Peyer's patch (tissue), 4 donors: ENCODE results near the gene DIAPH2. TPM values are rescaled to one million over a fixed set of nuclear protein-coding genes. Genes with fewer than 3 reads are reported as not detected.

Experiments
- DNase-seq, 3 donors: peaks; one replicate each; pipeline ENCODE4 v3.0.0-alpha.2; 2017 to 2019
- H3K27ac ChIP-seq, 4 donors: fragments of 200-600 bp; sonication (generic); one replicate each; pipeline ENCODE4 v1.5.1; 2016 to 2019
- H3K27me3 ChIP-seq, 2 donors: fragments of 200-600 bp; sonication (generic); one replicate each; pipeline ENCODE4 v1.5.1; 2019
- H3K36me3 ChIP-seq, 3 donors: fragments of 200-600 bp; sonication (generic); one replicate each; pipeline ENCODE4 v1.5.1; 2016 to 2019
- H3K4me1 ChIP-seq, 4 donors: fragments of 200-600 bp; sonication (generic); one replicate each; pipeline ENCODE4 v1.5.1; 2016 to 2019
- H3K4me3 ChIP-seq, 4 donors: fragments of 200-600 bp; sonication (generic); 1 replicate in 3 of 4; 2 replicates in 1 of 4; pipeline ENCODE4 v1.5.1; 2016 to 2019; ENCODE audit warnings: mild to moderate bottlenecking in 1 of 4
- H3K9me3 ChIP-seq, 4 donors: fragments of 200-600 bp; sonication (generic); one replicate each; pipeline ENCODE4 v1.5.1; 2016 to 2019; ENCODE audit warnings: mild to moderate bottlenecking in 1 of 4
- POLR2A ChIP-seq, 2 donors: fragments of 450-650 bp; IDR thresholded peaks; one replicate each; pipeline ENCODE4 v1.5.1; 2017; ENCODE audit warnings: antibody characterized with exemption in 2 of 2, mild to moderate bottlenecking in 2 of 2, moderate library complexity in 2 of 2
- total RNA-seq, 4 donors: library from RNA; depleted of rRNA; stranded (reverse); fragments of >200 nt; gene quantifications; one replicate each; pipeline ENCODE4 v1.1.0, GENCODE V29; 2016
- TF ChIP-seq, protein P1 (sequence below), 6 experiments: fragments of 450-650 bp in 4 of 6; fragments of 200-600 bp in 2 of 6; sonication (generic) in 1 of 6; IDR thresholded peaks; one replicate each; pipeline ENCODE4 v1.5.1; 2017 to 2019; ENCODE audit warnings: antibody characterized with exemption in 6 of 6, mild to moderate bottlenecking in 3 of 6, moderate library complexity in 1 of 6

DIAPH2 gene
- total RNA-seq, 4 donors from 2014 or later, result 15.1 to 114 (median 33.0) TPM

DNA sequence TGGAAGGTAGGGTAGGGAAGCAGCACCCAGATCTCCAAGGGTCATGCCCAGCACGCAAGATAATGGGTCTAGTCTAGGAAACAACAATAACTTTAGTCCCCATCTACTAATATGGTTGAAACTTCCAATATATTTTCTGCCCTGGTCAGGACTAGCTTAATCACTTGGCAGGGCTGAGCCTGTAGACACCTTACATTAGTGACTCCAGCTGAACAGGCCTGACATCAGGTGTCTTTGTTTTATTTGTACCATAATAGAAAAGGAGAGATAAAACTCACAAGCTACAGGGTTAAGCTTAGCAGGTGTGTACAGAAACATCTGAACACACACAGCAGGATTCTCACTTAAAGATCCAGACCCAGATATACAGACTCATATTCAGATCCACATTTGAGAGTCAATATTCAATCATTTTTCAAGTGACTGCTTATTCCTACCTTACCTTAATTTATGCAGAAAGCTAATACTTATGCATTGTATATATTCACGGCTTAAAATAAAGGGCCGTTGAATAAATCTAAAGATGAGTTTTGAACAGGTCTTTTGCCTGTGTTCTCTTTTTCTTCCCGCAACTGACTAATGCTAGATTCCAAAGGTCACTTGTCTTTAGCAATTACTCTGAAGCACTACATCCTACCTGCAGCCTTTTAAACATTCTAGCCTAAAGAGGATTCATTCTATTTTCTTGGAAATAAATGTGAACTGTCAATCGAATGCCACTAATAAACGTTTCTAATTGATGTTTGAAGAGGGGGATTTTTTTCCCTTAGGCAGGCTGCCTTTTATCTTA, 944.4 kb downstream of the DIAPH2 start:
- Histone ChIP-seq H3K36me3 (no peaks in the 10 kb centered on the region), H3K27me3 (no peaks in the 10 kb centered on the region), H3K4me1 (no peaks in the 10 kb centered on the region), H3K9me3 (no peaks in the 10 kb centered on the region), H3K4me3 (no peak overlapping the region), H3K27ac (no peak overlapping the region)
- TF ChIP-seq POLR2A (IDR thresholded peaks at IDR 0.05), result no peak
- TF ChIP-seq, protein P1, sequence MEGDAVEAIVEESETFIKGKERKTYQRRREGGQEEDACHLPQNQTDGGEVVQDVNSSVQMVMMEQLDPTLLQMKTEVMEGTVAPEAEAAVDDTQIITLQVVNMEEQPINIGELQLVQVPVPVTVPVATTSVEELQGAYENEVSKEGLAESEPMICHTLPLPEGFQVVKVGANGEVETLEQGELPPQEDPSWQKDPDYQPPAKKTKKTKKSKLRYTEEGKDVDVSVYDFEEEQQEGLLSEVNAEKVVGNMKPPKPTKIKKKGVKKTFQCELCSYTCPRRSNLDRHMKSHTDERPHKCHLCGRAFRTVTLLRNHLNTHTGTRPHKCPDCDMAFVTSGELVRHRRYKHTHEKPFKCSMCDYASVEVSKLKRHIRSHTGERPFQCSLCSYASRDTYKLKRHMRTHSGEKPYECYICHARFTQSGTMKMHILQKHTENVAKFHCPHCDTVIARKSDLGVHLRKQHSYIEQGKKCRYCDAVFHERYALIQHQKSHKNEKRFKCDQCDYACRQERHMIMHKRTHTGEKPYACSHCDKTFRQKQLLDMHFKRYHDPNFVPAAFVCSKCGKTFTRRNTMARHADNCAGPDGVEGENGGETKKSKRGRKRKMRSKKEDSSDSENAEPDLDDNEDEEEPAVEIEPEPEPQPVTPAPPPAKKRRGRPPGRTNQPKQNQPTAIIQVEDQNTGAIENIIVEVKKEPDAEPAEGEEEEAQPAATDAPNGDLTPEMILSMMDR (IDR thresholded peaks at IDR 0.05), result no peak
- DNase-seq, result no peak

DNA sequence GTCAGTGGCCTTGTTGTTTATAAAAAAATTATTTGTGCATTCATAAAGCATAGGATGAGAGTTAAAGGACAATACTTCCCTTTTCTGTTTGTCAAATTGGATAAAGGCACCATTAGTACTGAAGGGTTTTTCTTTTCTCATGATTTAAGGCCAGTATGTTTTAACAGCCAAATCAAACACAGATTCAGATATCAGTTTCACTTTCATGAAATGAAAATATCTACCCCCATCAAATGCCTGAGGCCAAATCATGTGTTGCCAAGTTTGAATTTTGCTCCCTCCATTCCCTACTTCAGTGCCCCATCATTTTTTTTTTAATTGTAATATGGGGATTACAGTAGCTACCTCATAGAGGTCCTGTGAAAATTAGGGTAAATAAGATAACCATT, 944.9 kb downstream of the DIAPH2 start:
- H3K36me3 ChIP-seq, result no peaks in the 10 kb centered on the region
- H3K4me3 ChIP-seq, result no peak overlapping the region
- no peak for TF ChIP-seq POLR2A (IDR thresholded peaks at IDR 0.05)
- TF ChIP-seq, protein P1 (IDR thresholded peaks at IDR 0.05), result no peak
- H3K27me3 ChIP-seq, result no peaks in the 10 kb centered on the region
- DNase-seq, result no peak
- no peaks in the 10 kb centered on the region for H3K4me1 ChIP-seq
- H3K27ac ChIP-seq, result no peak overlapping the region
- no peaks in the 10 kb centered on the region for H3K9me3 ChIP-seq

DNA sequence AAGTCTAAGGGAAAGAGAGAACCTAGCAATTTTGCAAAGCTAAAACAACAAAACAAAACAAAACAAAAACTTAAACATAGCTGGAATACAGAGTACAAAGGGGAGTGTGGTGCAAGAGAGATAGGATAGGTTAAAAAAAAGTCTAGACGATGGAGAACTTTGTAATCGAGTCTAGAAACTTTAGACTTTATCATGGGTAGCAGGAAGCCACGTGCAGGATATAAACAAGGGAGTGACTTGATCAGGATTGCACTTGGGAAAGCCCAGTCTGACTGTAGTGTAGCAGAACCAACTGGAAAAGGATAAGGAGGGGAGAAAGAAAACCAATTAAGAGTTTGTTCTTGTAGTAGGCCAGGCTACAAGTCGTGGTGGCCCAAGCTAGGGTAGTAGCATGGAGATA, 949.2 kb downstream of the DIAPH2 start:
- H3K4me3 ChIP-seq, result no peak overlapping the region
- no peaks in the 10 kb centered on the region for H3K9me3 ChIP-seq
- H3K36me3 ChIP-seq, result no peaks in the 10 kb centered on the region
- no peak for TF ChIP-seq POLR2A (IDR thresholded peaks at IDR 0.05)
- TF ChIP-seq, protein P1 (IDR thresholded peaks at IDR 0.05), result no peak
- no peaks in the 10 kb centered on the region for H3K27me3 ChIP-seq
- no peak for DNase-seq
- H3K27ac ChIP-seq, result no peak overlapping the region
- H3K4me1 ChIP-seq, result no peaks in the 10 kb centered on the region

DNA sequence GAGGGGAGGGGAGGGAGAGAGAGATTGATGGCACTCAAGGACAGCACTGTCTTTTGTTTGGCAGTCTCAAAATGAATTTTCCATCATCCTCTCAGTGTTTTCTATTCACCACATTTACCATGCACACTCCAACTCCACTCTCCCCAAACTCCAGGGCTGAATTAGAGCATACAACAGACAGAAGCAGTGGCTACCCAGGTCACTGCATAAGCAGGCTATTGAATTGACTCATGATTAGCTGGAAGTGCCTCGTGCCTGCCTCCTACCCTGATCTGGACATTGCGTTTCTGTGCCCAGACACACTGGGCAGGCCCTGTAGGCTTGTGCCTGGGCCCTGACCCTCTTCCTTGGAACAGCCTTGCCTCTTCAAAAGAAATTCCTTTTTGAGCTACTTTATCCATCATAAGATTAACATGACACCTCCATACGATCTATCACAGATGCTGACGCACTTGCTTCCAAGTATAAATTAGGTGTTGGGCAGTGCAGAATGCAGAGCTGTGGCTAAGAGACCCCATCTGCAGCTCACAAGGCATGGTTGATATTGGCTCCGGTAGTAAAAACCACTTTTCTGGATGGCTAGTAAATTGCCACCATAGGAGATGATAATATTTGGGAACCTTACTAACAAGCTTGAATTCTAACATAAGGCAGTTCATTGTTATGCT, 952.0 kb downstream of the DIAPH2 start:
- Histone ChIP-seq H3K9me3 (no peaks in the 10 kb centered on the region), H3K27me3 (no peaks in the 10 kb centered on the region), H3K4me1 (no peaks in the 10 kb centered on the region), H3K27ac (no peak overlapping the region), H3K4me3 (no peak overlapping the region), H3K36me3 (no peaks in the 10 kb centered on the region)
- DNase-seq, result no peak
- no peak for TF ChIP-seq POLR2A (IDR thresholded peaks at IDR 0.05)
- TF ChIP-seq, protein P1 (IDR thresholded peaks at IDR 0.05), result no peak

DNA sequence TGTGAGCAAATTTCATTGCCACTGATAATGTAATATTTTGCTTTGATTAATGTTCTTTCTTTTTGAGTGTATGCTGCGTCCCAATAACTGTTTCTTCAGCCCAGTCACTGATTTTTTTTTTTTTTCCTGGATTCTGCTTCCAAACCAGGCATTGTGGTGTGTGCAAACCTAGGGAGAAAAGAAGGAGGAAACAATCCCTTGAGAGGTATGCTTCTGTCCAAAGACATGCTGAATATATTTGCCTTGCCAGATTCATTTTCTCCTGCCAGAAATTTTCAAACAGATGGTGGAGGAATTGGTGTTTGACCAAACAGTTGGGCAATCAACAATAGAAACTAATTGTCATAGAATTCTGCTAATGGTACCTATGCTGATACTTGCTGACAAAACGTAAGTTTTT, 952.6 kb downstream of the DIAPH2 start:
- TF ChIP-seq, protein P1 (IDR thresholded peaks at IDR 0.05), result no peak
- no peak for TF ChIP-seq POLR2A (IDR thresholded peaks at IDR 0.05)

More for the DNA sequence above, 952.6 kb downstream of the DIAPH2 start:
- no peak for DNase-seq
- H3K36me3 ChIP-seq, result no peaks in the 10 kb centered on the region
- H3K9me3 ChIP-seq, result no peaks in the 10 kb centered on the region
- H3K4me3 ChIP-seq, result no peak overlapping the region
- no peaks in the 10 kb centered on the region for H3K27me3 ChIP-seq
- no peak overlapping the region for H3K27ac ChIP-seq
- H3K4me1 ChIP-seq, result no peaks in the 10 kb centered on the region
